HCT116 (cell line): ENCODE results near the gene DYNLT1. TPM values are rescaled to one million over a fixed set of nuclear protein-coding genes. Genes with fewer than 3 reads are reported as not detected.

Source experiments
- ATAC-seq: fragments of 200-7000 bp; cut with Tn5 transposase; 2 replicates; pipeline ENCODE4 v1.9.1; 2020; ENCODE audit warnings: mild to moderate bottlenecking, moderate library complexity
- BruUV-seq: library from RNA; stranded (reverse); fragments of 400-500 nt; replicated peaks from 2 replicates; lab custom pipeline; 2021; lab: Mats Ljungman, UMichigan
- CTCF ChIA-PET: fragments of 300-600 bp; sonication (Branson Sonifier 250); formaldehyde crosslinking; loops from one replicate; lab custom pipeline; 2021; ENCODE audit warnings: antibody characterized with exemption; lab: Charles Lee
- POLR2A ChIA-PET: fragments of 300-600, 350-600 bp; sonication (Branson Sonifier 250); formaldehyde crosslinking; loops from one replicate; lab custom pipeline; 2021; ENCODE audit warnings: antibody characterized with exemption; lab: Charles Lee
- RAD21 ChIA-PET, 2 experiments: fragments of 300-600 bp; sonication (Branson Sonifier 250); formaldehyde crosslinking; loops; one replicate each; lab custom pipeline; 2023; ENCODE audit warnings: low total read pairs in 2 of 2; ENCODE audit not compliant: uncharacterized antibody in 2 of 2, unreplicated experiment in 2 of 2, low non-redundant PET in 1 of 2; lab: Charles Lee
- DNase-seq: peaks from one replicate; pipeline ENCODE4 v3.0.0-alpha.2; 2010; ENCODE audit warnings: low read depth, low spot score
- H2AFZ ChIP-seq: fragments of 200-600 bp; shearing (Covaris generic), sonication (generic); 2 replicates; pipeline ENCODE4 v1.6.1; 2017; ENCODE audit warnings: low read depth, mixed run types, mixed read lengths, antibody characterized with exemption, low read length; ENCODE audit not compliant: poor library complexity, severe bottlenecking
- H3K27ac ChIP-seq: 2 replicates; pipeline ENCODE4 v1.5.1; 2012; ENCODE audit warnings: low read depth, low read length
- H3K27me3 ChIP-seq: fragments of 200-600 bp; sonication (generic); 2 replicates; pipeline ENCODE4 v1.6.1; 2016; ENCODE audit warnings: mixed run types, low read length, mixed read lengths; ENCODE audit not compliant: insufficient read depth
- H3K36me3 ChIP-seq, 2 experiments: fragments of 200-500 bp in 1 of 2; fragments of 200-600 bp in 1 of 2; sonication (Bioruptor generic) in 1 of 2; sonication (generic) in 1 of 2; 2 replicates each; pipeline versions ENCODE4 v1.5.1 to v1.6.1; 2014 to 2016; ENCODE audit warnings: low read length in 2 of 2, inconsistent platforms in 1 of 2, mixed read lengths in 1 of 2, mixed run types in 1 of 2; ENCODE audit not compliant: insufficient read depth in 2 of 2, control insufficient read depth in 1 of 2
- H3K4me1 ChIP-seq, 2 experiments: fragments of 200-600 bp in 1 of 2; sonication (generic) in 1 of 2; 2 replicates each; pipeline versions ENCODE4 v1.5.1 to v1.6.1; 2012 to 2017; ENCODE audit warnings: low read length in 2 of 2, inconsistent platforms in 1 of 2, mild to moderate bottlenecking in 1 of 2, mixed read lengths in 1 of 2, mixed run types in 1 of 2, moderate library complexity in 1 of 2; ENCODE audit not compliant: insufficient read depth in 2 of 2, control insufficient read depth in 1 of 2
- H3K4me2 ChIP-seq: fragments of 200-600 bp; sonication (generic); 2 replicates; pipeline ENCODE4 v1.6.1; 2017; ENCODE audit warnings: mixed run types, low read length, mixed read lengths
- H3K4me3 ChIP-seq, 2 experiments: fragments of 200-600 bp in 1 of 2; sonication (generic) in 1 of 2; replicated peaks in 1 of 2; 2 replicates each; pipeline ENCODE4 v1.5.1; 2011 to 2016; ENCODE audit warnings: low read length in 2 of 2, control low read depth in 1 of 2, low read depth in 1 of 2, mild to moderate bottlenecking in 1 of 2, mixed read lengths in 1 of 2, mixed run types in 1 of 2
- H3K79me2 ChIP-seq: fragments of 200-600 bp; sonication (generic); 2 replicates; pipeline ENCODE4 v1.6.1; 2017; ENCODE audit warnings: mild to moderate bottlenecking, mixed run types, low read length, moderate library complexity, mixed read lengths; ENCODE audit not compliant: insufficient read depth
- H3K9ac ChIP-seq: fragments of 200-600 bp; sonication (generic); 2 replicates; pipeline ENCODE4 v1.6.1; 2016; ENCODE audit warnings: low read length, mixed read lengths
- H3K9me2 ChIP-seq: fragments of 200-600 bp; sonication (generic), shearing (Covaris generic); 2 replicates; pipeline ENCODE4 v1.6.1; 2017; ENCODE audit warnings: mixed run types, mild to moderate bottlenecking, moderate library complexity; ENCODE audit not compliant: insufficient read depth
- H3K9me3 ChIP-seq, 2 experiments: fragments of 200-500 bp in 1 of 2; fragments of 200-600 bp in 1 of 2; sonication (Bioruptor generic) in 1 of 2; sonication (generic) in 1 of 2; 2 replicates each; pipeline ENCODE4 v1.6.1; 2014 to 2017; ENCODE audit warnings: low read length in 2 of 2, mixed read lengths in 2 of 2, inconsistent platforms in 1 of 2, low read depth in 1 of 2, mild to moderate bottlenecking in 1 of 2, mixed run types in 1 of 2, moderate library complexity in 1 of 2; ENCODE audit not compliant: control insufficient read depth in 1 of 2, insufficient read depth in 1 of 2
- H4K20me1 ChIP-seq: fragments of 200-600 bp; sonication (generic), shearing (Covaris generic); 2 replicates; pipeline ENCODE4 v1.6.1; 2017; ENCODE audit warnings: mixed run types, mild to moderate bottlenecking, moderate library complexity; ENCODE audit not compliant: insufficient read depth
- CTCF ChIP-seq, 3 experiments: fragments of 200-600 bp in 1 of 3; sonication (generic) in 1 of 3; IDR thresholded peaks in 2 of 3; conservative IDR thresholded peaks in 1 of 3; 2 replicates each; pipeline ENCODE4 v1.5.1; 2012 to 2017; ENCODE audit warnings: low read depth in 2 of 3, low read length in 2 of 3, antibody characterized with exemption in 1 of 3, borderline replicate concordance in 1 of 3, control low read depth in 1 of 3, mild to moderate bottlenecking in 1 of 3, mixed read lengths in 1 of 3, mixed run types in 1 of 3, moderate library complexity in 1 of 3; ENCODE audit not compliant: insufficient read depth in 1 of 3
- EGR1 ChIP-seq: IDR thresholded peaks from 2 replicates; pipeline ENCODE4 v1.6.1; 2012; ENCODE audit warnings: low read depth
- EZH2phosphoT487 ChIP-seq: fragments of 200-600 bp; IDR thresholded peaks from 2 replicates; pipeline ENCODE4 v1.6.1; 2018; ENCODE audit warnings: antibody characterized with exemption, borderline replicate concordance
- ZNF274 ChIP-seq: fragments of 200-500 bp; sonication (Bioruptor generic); IDR thresholded peaks from 2 replicates; pipeline ENCODE4 v1.6.1; 2014; ENCODE audit warnings: mild to moderate bottlenecking, low read depth, low read length, inconsistent platforms
- intact Hi-C: fragments of 100-400 bp; cut with micrococcal nuclease; formaldehyde crosslinking; loops from 2 replicates; pipeline ENCODE4 v1.10.0; 2022
- total RNA-seq: library from RNA; stranded (reverse); gene quantifications from one replicate; pipeline ENCODE4 v1.2.1, GENCODE V29; 2021; ENCODE audit not compliant: unreplicated experiment
- TF ChIP-seq, protein P1 (sequence below): IDR thresholded peaks from 2 replicates; pipeline ENCODE4 v1.6.1; 2012

Gene DYNLT1
- total RNA-seq, 1 experiment from 2014 or later: 239 TPM

DNA sequence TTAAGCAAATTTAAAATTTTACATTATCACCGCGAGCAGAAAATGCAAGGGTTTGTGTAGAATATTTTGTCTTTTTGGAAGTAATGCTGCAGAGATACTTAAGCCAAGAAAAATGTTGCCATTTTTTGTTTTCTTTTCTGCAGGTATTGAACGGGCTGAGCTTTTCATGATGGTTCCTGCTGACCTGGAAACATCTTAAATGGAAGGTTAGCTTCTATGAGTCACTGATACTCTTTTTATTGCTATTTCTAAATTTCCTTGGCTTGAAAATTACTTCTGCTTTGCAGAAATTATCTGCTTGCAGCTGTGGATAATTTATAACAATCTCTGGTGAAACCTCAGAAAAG lies 18.0 kb upstream of the DYNLT1 start (continued):
- TF ChIP-seq EGR1: no peak
- TF ChIP-seq EZH2phosphoT487: no peak
- TF ChIP-seq ZNF274: no peak

GRCh38 chr6:158661156-158661685 lies 16.7 kb upstream of the DYNLT1 start:
- no peaks in the 10 kb centered on the region for H4K20me1 ChIP-seq
- TF ChIP-seq CTCF (IDR thresholded peaks at IDR 0.05 in 2 of 3, conservative IDR thresholded peaks at IDR 0.05 in 1 of 3; ENCODE audit: borderline replicate concordance in 1 of 3, insufficient read depth in 1 of 3, low read depth in 2 of 3, low read length in 2 of 3): peak in 1 of 3 experiments; percentile 26; a peak in 1 of 6 replicates
- TF ChIP-seq, protein P1, sequence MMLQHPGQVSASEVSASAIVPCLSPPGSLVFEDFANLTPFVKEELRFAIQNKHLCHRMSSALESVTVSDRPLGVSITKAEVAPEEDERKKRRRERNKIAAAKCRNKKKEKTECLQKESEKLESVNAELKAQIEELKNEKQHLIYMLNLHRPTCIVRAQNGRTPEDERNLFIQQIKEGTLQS: no peak
- no peak overlapping the region for H3K4me3 ChIP-seq
- H3K4me2 ChIP-seq: no peak overlapping the region
- H3K79me2 ChIP-seq: no peaks in the 10 kb centered on the region
- no peaks in the 10 kb centered on the region for H3K9me3 ChIP-seq
- ATAC-seq (0 out of 2 replicates have a peak, but pooled peaks have one; percentile 33), DNase-seq (no peak)
- no peak overlapping the region for H3K27ac ChIP-seq
- H3K36me3 ChIP-seq: no peaks in the 10 kb centered on the region; a peak in 1 of 4 replicates
- ChIA-PET POLR2A (no interaction called here), CTCF (interaction anchor here (1.1 kb wide), 1 partner anchor 30 kb away, joined by 5 read pairs; no protein-coding TSS in a partner anchor), RAD21 (no interaction called here)
- H3K9me2 ChIP-seq: no peaks in the 10 kb centered on the region
- H3K27me3 ChIP-seq: no peaks in the 10 kb centered on the region
- intact Hi-C loops: no loop called here
- no peak overlapping the region for H3K9ac ChIP-seq
- peaks cover 17 to 29% of the 10 kb centered on the region in 2 experiments for H3K4me1 ChIP-seq
- no peak overlapping the region for H2AFZ ChIP-seq
- BruUV-seq: no TSS peak
